ENCODE measurements around the gene RND2. TPM values are rescaled to one million over a fixed set of nuclear protein-coding genes. Genes with fewer than 3 reads are reported as not detected.

The RND2 gene
- total RNA-seq, 1 donor from 2014 or later = 0.13 TPM

- no peak overlapping the region for H3K27ac Mint-ChIP-seq
- H3K4me1 Mint-ChIP-seq = no peaks in the 10 kb centered on the region
- no peaks in the 10 kb centered on the region for H3K36me3 Mint-ChIP-seq (ENCODE audit: low read depth)
- H3K27me3 Mint-ChIP-seq = no peaks in the 10 kb centered on the region
- no peak overlapping the region for H3K4me3 Mint-ChIP-seq
- no peak for DNase-seq
- CTCF ChIA-PET = no interaction called here
- ATAC-seq (ENCODE audit: low read depth) = no peak
- POLR2A ChIA-PET = interaction anchor here (0.6 kb wide), 1 partner anchor 1868 kb away, joined by 3 read pairs; no protein-coding TSS in a partner anchor
- TF ChIP-seq, protein P1, sequence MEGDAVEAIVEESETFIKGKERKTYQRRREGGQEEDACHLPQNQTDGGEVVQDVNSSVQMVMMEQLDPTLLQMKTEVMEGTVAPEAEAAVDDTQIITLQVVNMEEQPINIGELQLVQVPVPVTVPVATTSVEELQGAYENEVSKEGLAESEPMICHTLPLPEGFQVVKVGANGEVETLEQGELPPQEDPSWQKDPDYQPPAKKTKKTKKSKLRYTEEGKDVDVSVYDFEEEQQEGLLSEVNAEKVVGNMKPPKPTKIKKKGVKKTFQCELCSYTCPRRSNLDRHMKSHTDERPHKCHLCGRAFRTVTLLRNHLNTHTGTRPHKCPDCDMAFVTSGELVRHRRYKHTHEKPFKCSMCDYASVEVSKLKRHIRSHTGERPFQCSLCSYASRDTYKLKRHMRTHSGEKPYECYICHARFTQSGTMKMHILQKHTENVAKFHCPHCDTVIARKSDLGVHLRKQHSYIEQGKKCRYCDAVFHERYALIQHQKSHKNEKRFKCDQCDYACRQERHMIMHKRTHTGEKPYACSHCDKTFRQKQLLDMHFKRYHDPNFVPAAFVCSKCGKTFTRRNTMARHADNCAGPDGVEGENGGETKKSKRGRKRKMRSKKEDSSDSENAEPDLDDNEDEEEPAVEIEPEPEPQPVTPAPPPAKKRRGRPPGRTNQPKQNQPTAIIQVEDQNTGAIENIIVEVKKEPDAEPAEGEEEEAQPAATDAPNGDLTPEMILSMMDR (IDR thresholded peaks at IDR 0.05) = no peak
- intact Hi-C loops (cut with micrococcal nuclease) = no loop called here
- no peaks in the 10 kb centered on the region for H3K9me3 Mint-ChIP-seq
These were observed 38.1 kb downstream of the RND2 start for GRCh38 chr17:43062984-43063638.

- H3K9me3 Mint-ChIP-seq = no peaks in the 10 kb centered on the region
- no peaks in the 10 kb centered on the region for H3K27me3 Mint-ChIP-seq
- H3K36me3 Mint-ChIP-seq (ENCODE audit: low read depth) = no peaks in the 10 kb centered on the region
- H3K4me1 Mint-ChIP-seq = no peaks in the 10 kb centered on the region
- no peak overlapping the region for H3K27ac Mint-ChIP-seq
- POLR2A ChIA-PET = no interaction called here
- ATAC-seq (ENCODE audit: low read depth) (no peak), DNase-seq (no peak)
- no peak overlapping the region for H3K4me3 Mint-ChIP-seq
- CTCF ChIA-PET = no interaction called here
- TF ChIP-seq, protein P1 (IDR thresholded peaks at IDR 0.05) = no peak
- intact Hi-C loops (cut with micrococcal nuclease) = no loop called here
These were observed 43.7 kb downstream of the RND2 start for GRCh38 chr17:43068570-43069367.

GRCh38 chr17:43069368-43069898 is 44.4 kb downstream of the RND2 start:
- ChIA-PET POLR2A (no interaction called here), CTCF (no interaction called here)
- TF ChIP-seq, protein P1 (IDR thresholded peaks at IDR 0.05) = no peak
- Mint-ChIP-seq H3K4me3 (no peak overlapping the region), H3K27ac (no peak overlapping the region), H3K9me3 (no peaks in the 10 kb centered on the region), H3K36me3 (ENCODE audit: low read depth) (no peaks in the 10 kb centered on the region), H3K4me1 (no peaks in the 10 kb centered on the region), H3K27me3 (no peaks in the 10 kb centered on the region)
- no peak for ATAC-seq (ENCODE audit: low read depth)
- no peak for DNase-seq
- intact Hi-C loops (cut with micrococcal nuclease) = no loop called here

GRCh38 chr17:43070257-43070656 is 45.2 kb downstream of the RND2 start:
- no peaks in the 10 kb centered on the region for H3K9me3 Mint-ChIP-seq
- no peak for DNase-seq
- H3K4me3 Mint-ChIP-seq = no peak overlapping the region
- POLR2A ChIA-PET = no interaction called here
- H3K27ac Mint-ChIP-seq = no peak overlapping the region
- TF ChIP-seq, protein P1 (IDR thresholded peaks at IDR 0.05) = no peak
- H3K36me3 Mint-ChIP-seq (ENCODE audit: low read depth) = no peaks in the 10 kb centered on the region
- ATAC-seq (ENCODE audit: low read depth) = no peak
- H3K27me3 Mint-ChIP-seq = no peaks in the 10 kb centered on the region
- CTCF ChIA-PET = no interaction called here
- H3K4me1 Mint-ChIP-seq = no peaks in the 10 kb centered on the region
- intact Hi-C loops (cut with micrococcal nuclease) = no loop called here

DNA sequence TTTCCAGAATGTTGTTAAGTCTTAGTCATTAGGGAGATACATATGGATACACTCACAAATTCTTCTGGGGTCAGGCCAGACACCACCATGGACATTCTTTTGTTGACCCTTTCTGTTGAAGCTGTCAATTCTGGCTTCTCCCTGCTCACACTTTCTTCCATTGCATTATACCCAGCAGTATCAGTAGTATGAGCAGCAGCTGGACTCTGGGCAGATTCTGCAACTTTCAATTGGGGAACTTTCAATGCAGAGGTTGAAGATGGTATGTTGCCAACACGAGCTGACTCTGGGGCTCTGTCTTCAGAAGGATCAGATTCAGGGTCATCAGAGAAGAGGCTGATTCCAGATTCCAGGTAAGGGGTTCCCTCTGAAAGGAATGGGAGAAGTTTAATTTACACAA is 45.8 kb downstream of the RND2 start:
- H3K36me3 Mint-ChIP-seq (ENCODE audit: low read depth) = no peaks in the 10 kb centered on the region
- ChIA-PET POLR2A (no interaction called here), CTCF (no interaction called here)
- H3K27ac Mint-ChIP-seq = no peak overlapping the region
- no peak overlapping the region for H3K4me3 Mint-ChIP-seq
- H3K4me1 Mint-ChIP-seq = no peaks in the 10 kb centered on the region
- no peaks in the 10 kb centered on the region for H3K27me3 Mint-ChIP-seq
- ATAC-seq (ENCODE audit: low read depth) = no peak
- intact Hi-C loops (cut with micrococcal nuclease) = no loop called here
- no peak for DNase-seq
- TF ChIP-seq, protein P1 (IDR thresholded peaks at IDR 0.05) = no peak
- H3K9me3 Mint-ChIP-seq = no peaks in the 10 kb centered on the region
